Suprapubic skin (tissue), 4 donors: ENCODE measurements around the gene ADCY3.

Experiments
- CTCF ChIP-seq, 2 donors: fragments of 200-600 bp in 1 of 2; fragments of 450-650 bp in 1 of 2; sonication (generic) in 1 of 2; IDR thresholded peaks; one replicate each; pipeline ENCODE4 v1.5.1; 2016 to 2019; ENCODE audit warnings: antibody characterized with exemption in 2 of 2, mild to moderate bottlenecking in 1 of 2, moderate library complexity in 1 of 2
- EP300 ChIP-seq: sonication (generic); formaldehyde crosslinking; IDR thresholded peaks from one replicate; pipeline ENCODE4 v1.6.1; 2017; ENCODE audit warnings: antibody characterized with exemption
- POLR2A ChIP-seq, 2 donors: fragments of 450-650 bp; IDR thresholded peaks; one replicate each; pipeline ENCODE4 v1.6.1; 2017; ENCODE audit warnings: antibody characterized with exemption in 2 of 2, mild to moderate bottlenecking in 2 of 2, moderate library complexity in 2 of 2
- POLR2AphosphoS5 ChIP-seq, 3 donors: sonication (generic); formaldehyde crosslinking; IDR thresholded peaks; one replicate each; pipeline ENCODE4 v1.6.1; 2017; ENCODE audit warnings: antibody characterized with exemption in 3 of 3

GRCh38 chr2:24917086-24917485 lies 3.0 kb downstream of the ADCY3 start:
- TF ChIP-seq CTCF (IDR thresholded peaks at IDR 0.05) (no peak), POLR2A (IDR thresholded peaks at IDR 0.05) (no peak), EP300 (no peak), POLR2AphosphoS5 (IDR thresholded peaks at IDR 0.05) (no peak)
